HepG2 (cell line): ENCODE measurements around the gene KCTD6. TPM values are rescaled to one million over a fixed set of nuclear protein-coding genes. Genes with fewer than 3 reads are reported as not detected.

Source experiments
- ATF4 ChIP-seq, 2 experiments: fragments of 450-650 bp in 1 of 2; sonication (generic) in 1 of 2; formaldehyde crosslinking; IDR thresholded peaks; 2 replicates each; pipeline versions ENCODE4 v1.5.0 to v1.8.0; 2020 to 2022; ENCODE audit warnings: mild to moderate bottlenecking in 1 of 2, missing genetic modification reagents in 1 of 2
- BRCA1 ChIP-seq: sonication (generic); formaldehyde crosslinking; IDR thresholded peaks from 2 replicates; pipeline ENCODE4 v1.4.0; 2020; ENCODE audit warnings: missing genetic modification reagents
- CAMTA2 ChIP-seq: sonication (generic); formaldehyde crosslinking; IDR thresholded peaks from 2 replicates; pipeline ENCODE4 v1.4.0; 2020; ENCODE audit warnings: mild to moderate bottlenecking, missing genetic modification reagents, borderline replicate concordance
- DBP ChIP-seq: sonication (generic); formaldehyde crosslinking; IDR thresholded peaks from 2 replicates; pipeline ENCODE4 v1.4.0; 2020; ENCODE audit warnings: missing genetic modification reagents; ENCODE audit errors: not compliant biosample characterization
- ETS1 ChIP-seq: sonication (generic); formaldehyde crosslinking; IDR thresholded peaks from 2 replicates; pipeline ENCODE4 v1.4.0; 2020; ENCODE audit warnings: missing genetic modification reagents
- FOXP1 ChIP-seq, 2 experiments: fragments of 450-650 bp in 1 of 2; IDR thresholded peaks; 2 replicates each; pipeline ENCODE4 v1.6.1; 2017 to 2018; ENCODE audit warnings: antibody characterized with exemption in 1 of 2
- GTF2F1 ChIP-seq: fragments of 150-350 bp; IDR thresholded peaks from 2 replicates; pipeline ENCODE4 v1.6.1; 2014; ENCODE audit warnings: low read length
- HNF1A ChIP-seq, 2 experiments: sonication (generic) in 1 of 2; formaldehyde crosslinking in 1 of 2; IDR thresholded peaks; 2 replicates each; pipeline versions ENCODE4 v1.4.0 to v1.6.1; 2016 to 2020; ENCODE audit warnings: borderline replicate concordance in 1 of 2, low read depth in 1 of 2, mild to moderate bottlenecking in 1 of 2, missing genetic modification reagents in 1 of 2
- RARA ChIP-seq: IDR thresholded peaks from 2 replicates; pipeline ENCODE4 v1.6.1; 2016; ENCODE audit warnings: missing genetic modification reagents, missing compliant biosample characterization
- ZHX1 ChIP-seq: sonication (generic); formaldehyde crosslinking; IDR thresholded peaks from 2 replicates; pipeline ENCODE4 v1.8.1; 2022; ENCODE audit warnings: low read depth, mild to moderate bottlenecking, missing genetic modification reagents
- ZKSCAN8 ChIP-seq: IDR thresholded peaks from 2 replicates; pipeline ENCODE4 v1.6.1; 2016; ENCODE audit warnings: borderline replicate concordance, missing genetic modification reagents, missing compliant biosample characterization
- ZNF101 ChIP-seq: sonication (generic); formaldehyde crosslinking; IDR thresholded peaks from 2 replicates; pipeline ENCODE4 v1.4.0; 2020; ENCODE audit warnings: mild to moderate bottlenecking, low read depth, missing genetic modification reagents, borderline replicate concordance
- ZZZ3 ChIP-seq: sonication (generic); formaldehyde crosslinking; IDR thresholded peaks from 2 replicates; pipeline ENCODE4 v1.4.0; 2020; ENCODE audit warnings: missing genetic modification reagents, mild to moderate bottlenecking, borderline replicate concordance
- polyA plus RNA-seq, 8 experiments: library from polyadenylated mRNA; depleted of rRNA in 3 of 8; stranded (reverse) in 7 of 8; unstranded in 1 of 8; fragments of >200 nt; fragmentation: Illumina TruSeq in 4 of 8; extraction: Trizol in 4 of 8; gene quantifications; 2 replicates each; pipeline versions ENCODE4 v1.2.1 to v1.2.3, GENCODE V29; 2011 to 2016; ENCODE audit warnings: low read depth in 4 of 8, missing spikeins in 1 of 8, mixed read lengths in 1 of 8; ENCODE audit not compliant: insufficient read depth in 1 of 8
- total RNA-seq, 5 experiments: library from RNA; depleted of rRNA; stranded (reverse); fragments of >200 nt; fragmentation: Illumina TruSeq; extraction: Trizol; gene quantifications; 2 replicates each; pipeline ENCODE4 v1.2.3, GENCODE V29; 2016; ENCODE audit warnings: low read depth in 1 of 5

KCTD6 gene
- total and polyA plus RNA-seq, 2 of the 13 experiments (the other 11 are each of a cell fraction or from before 2014, with no cell fraction given) = 13.4 to 14.2 TPM

GRCh38 chr3:58519668-58520402 is 27.9 kb downstream of the KCTD6 start (continued):
- TF ChIP-seq HNF1A (IDR thresholded peaks at IDR 0.05; ENCODE audit: low read depth) (peak; percentile 35; the same call in 1 of the 2 replicates), HNF1A (CRISPR knock-in tag; IDR thresholded peaks at IDR 0.05; ENCODE audit: borderline replicate concordance) (0 out of 2 replicates have a peak, but pooled peaks have one; percentile 27), ZZZ3 (CRISPR knock-in tag) (no peak), FOXP1 (IDR thresholded peaks at IDR 0.05) (no peak), FOXP1 (CRISPR knock-in tag; IDR thresholded peaks at IDR 0.05) (peak; percentile 31; the same call in 1 of the 2 replicates), CAMTA2 (no peak), ZHX1 (CRISPR knock-in tag) (no peak), ATF4 (CRISPR knock-in tag; IDR thresholded peaks at IDR 0.05) (no peak), GTF2F1 (no peak), DBP (CRISPR knock-in tag) (no peak), ETS1 (no peak), RARA (CRISPR knock-in tag) (peak; percentile 64), ZKSCAN8 (CRISPR knock-in tag) (0 out of 2 replicates have a peak, but pooled peaks have one; percentile 32), ZNF101 (CRISPR knock-in tag) (no peak), BRCA1 (CRISPR knock-in tag) (no peak)
